ENCODE measurements around the gene SECTM1. TPM values are rescaled to one million over a fixed set of nuclear protein-coding genes. Genes with fewer than 3 reads are reported as not detected.

SECTM1 gene
- total and polyA plus RNA-seq, 2 experiments from 2014 or later, result 0.21 to 1.3 TPM

GRCh38 chr17:82285141-82285540 is 48.4 kb downstream of the SECTM1 start (continued):
- no peak for TF ChIP-seq CTCF (conservative IDR thresholded peaks at IDR 0.05; ENCODE audit: low read depth in 2 of 2)
- no peak for TF ChIP-seq EZH2phosphoT487 (IDR thresholded peaks at IDR 0.05; ENCODE audit: unreplicated experiment)
- TF ChIP-seq STAT1 (IDR thresholded peaks at IDR 0.05; ENCODE audit: unreplicated experiment), result no peak
- TF ChIP-seq ZNF114 (CRISPR knock-in tag; IDR thresholded peaks at IDR 0.05), result no peak
- no peak for TF ChIP-seq NANOG (IDR thresholded peaks at IDR 0.05; ENCODE audit: borderline replicate concordance)

GRCh38 chr17:82283208-82283749 is 50.3 kb downstream of the SECTM1 start:
- DNase-seq (ENCODE audit: low spot score) (no peak), ATAC-seq (no peak)
- H3K4me2 ChIP-seq, result no peak overlapping the region
- Mint-ChIP-seq H3K27ac (no peak overlapping the region), H3K36me3 (ENCODE audit: low read depth) (no peaks in the 10 kb centered on the region; the same call in 2 of the 3 replicates), H3K4me1 (peaks cover 15% of the 10 kb centered on the region), H3K9me3 (no peaks in the 10 kb centered on the region; the same call in 2 of the 3 replicates), H3K4me3 (no peak overlapping the region), H3K27me3 (ENCODE audit: insufficient read depth, low read depth, poor library complexity) (peaks cover 13% of the 10 kb centered on the region)
- H3K27me3 ChIP-seq (ENCODE audit: insufficient read depth), result no peaks in the 10 kb centered on the region
- no peaks in the 10 kb centered on the region for H3K9me2 ChIP-seq (ENCODE audit: insufficient read depth)
- H3K4me3 ChIP-seq, result no peak overlapping the region
- H3K79me2 ChIP-seq (replicated peaks; ENCODE audit: insufficient read depth), result no peaks in the 10 kb centered on the region
- TF ChIP-seq EZH2phosphoT487 (IDR thresholded peaks at IDR 0.05; ENCODE audit: unreplicated experiment) (no peak), STAT1 (IDR thresholded peaks at IDR 0.05; ENCODE audit: unreplicated experiment) (no peak), ZNF114 (CRISPR knock-in tag; IDR thresholded peaks at IDR 0.05) (no peak), ETS1 (IDR thresholded peaks at IDR 0.05) (no peak), JUNB (IDR thresholded peaks at IDR 0.05; ENCODE audit: unreplicated experiment) (no peak), ZNF331 (CRISPR knock-in tag; IDR thresholded peaks at IDR 0.05; ENCODE audit: low read depth) (no peak), REST (IDR thresholded peaks at IDR 0.05; ENCODE audit: unreplicated experiment) (no peak), CREB1 (CRISPR knock-in tag; IDR thresholded peaks at IDR 0.05; ENCODE audit: low read depth) (no peak), NANOG (IDR thresholded peaks at IDR 0.05; ENCODE audit: borderline replicate concordance) (no peak), EZH2 (IDR thresholded peaks at IDR 0.05; ENCODE audit: low read depth, unreplicated experiment) (no peak), CTCF (conservative IDR thresholded peaks at IDR 0.05; ENCODE audit: low read depth in 2 of 2) (no peak)
- H3K36me3 ChIP-seq (ENCODE audit: insufficient read depth), result no peaks in the 10 kb centered on the region
- peaks cover 2% of the 10 kb centered on the region; the same call in 1 of the 2 replicates for H3K4me1 ChIP-seq (ENCODE audit: insufficient read depth)
- H2AFZ ChIP-seq, result no peak overlapping the region
- no peak overlapping the region for H3K27ac ChIP-seq (ENCODE audit: low read depth)
- H3F3A ChIP-seq (replicated peaks; ENCODE audit: low read depth), result 0 out of 2 replicates have a peak, but pooled peaks cover 3% of the 10 kb centered on the region
- 0 out of 2 replicates have a peak, but pooled peaks cover 5% of the 10 kb centered on the region for H4K20me1 ChIP-seq (replicated peaks; ENCODE audit: insufficient read depth)
